Measurements from ENCODE around the gene ZC3H7A.

DNA sequence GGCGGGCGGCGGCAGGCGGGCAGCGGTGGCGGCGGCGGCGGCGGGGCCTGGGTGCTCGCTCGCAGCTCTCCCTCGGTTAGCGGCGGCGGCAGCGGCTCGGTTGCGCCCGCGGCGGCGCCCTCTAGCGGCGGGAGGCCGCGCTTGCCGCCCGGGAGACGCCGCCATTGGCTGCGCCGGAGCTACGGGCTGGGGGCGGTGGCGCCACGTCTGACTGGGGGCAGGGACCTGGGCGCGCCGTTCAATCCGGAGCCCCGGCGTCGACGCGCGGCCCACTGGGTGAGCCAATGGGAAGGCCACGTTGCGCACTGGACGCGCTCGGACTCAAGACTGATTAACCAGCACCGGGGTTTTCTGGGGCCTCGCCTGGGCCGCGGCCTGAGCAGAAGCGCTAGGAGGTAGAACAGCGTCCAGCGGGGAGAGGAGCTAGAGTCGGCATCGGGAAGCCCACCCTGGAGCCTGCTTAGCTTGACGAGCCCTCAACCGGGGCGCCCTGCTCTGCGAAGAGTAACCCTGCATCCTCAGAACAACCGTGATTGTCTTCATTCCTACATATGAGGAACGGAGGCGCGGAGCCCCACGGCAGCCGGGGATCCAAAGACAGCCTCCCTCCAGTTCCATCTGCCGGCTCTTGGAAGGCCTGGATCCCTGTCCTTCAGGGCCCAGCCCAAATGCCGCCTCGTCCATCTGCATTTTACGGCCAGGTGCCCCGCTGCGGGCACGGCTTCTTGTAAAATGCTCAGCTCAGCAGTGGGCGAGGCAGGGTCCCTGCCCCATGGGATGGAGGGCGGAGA lies at the start of gene ZC3H7A:
- TF ChIP-seq, protein P1, sequence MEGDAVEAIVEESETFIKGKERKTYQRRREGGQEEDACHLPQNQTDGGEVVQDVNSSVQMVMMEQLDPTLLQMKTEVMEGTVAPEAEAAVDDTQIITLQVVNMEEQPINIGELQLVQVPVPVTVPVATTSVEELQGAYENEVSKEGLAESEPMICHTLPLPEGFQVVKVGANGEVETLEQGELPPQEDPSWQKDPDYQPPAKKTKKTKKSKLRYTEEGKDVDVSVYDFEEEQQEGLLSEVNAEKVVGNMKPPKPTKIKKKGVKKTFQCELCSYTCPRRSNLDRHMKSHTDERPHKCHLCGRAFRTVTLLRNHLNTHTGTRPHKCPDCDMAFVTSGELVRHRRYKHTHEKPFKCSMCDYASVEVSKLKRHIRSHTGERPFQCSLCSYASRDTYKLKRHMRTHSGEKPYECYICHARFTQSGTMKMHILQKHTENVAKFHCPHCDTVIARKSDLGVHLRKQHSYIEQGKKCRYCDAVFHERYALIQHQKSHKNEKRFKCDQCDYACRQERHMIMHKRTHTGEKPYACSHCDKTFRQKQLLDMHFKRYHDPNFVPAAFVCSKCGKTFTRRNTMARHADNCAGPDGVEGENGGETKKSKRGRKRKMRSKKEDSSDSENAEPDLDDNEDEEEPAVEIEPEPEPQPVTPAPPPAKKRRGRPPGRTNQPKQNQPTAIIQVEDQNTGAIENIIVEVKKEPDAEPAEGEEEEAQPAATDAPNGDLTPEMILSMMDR (IDR thresholded peaks at IDR 0.05): peak; percentile 55 to 99 (median 98)
- peak in 3 of 4 donors; percentile 87 to 95 (median 93) for TF ChIP-seq POLR2A (IDR thresholded peaks at IDR 0.05)

Measured in esophagus squamous epithelium (tissue), 4 donors.